ENCODE results near the gene CECR2. TPM values are rescaled to one million over a fixed set of nuclear protein-coding genes. Genes with fewer than 3 reads are reported as not detected.

Gene CECR2
- 2.0 and 2.1 TPM in 2 replicates for total RNA-seq (2014; rRNA removed; shearing (Covaris generic))

DNA sequence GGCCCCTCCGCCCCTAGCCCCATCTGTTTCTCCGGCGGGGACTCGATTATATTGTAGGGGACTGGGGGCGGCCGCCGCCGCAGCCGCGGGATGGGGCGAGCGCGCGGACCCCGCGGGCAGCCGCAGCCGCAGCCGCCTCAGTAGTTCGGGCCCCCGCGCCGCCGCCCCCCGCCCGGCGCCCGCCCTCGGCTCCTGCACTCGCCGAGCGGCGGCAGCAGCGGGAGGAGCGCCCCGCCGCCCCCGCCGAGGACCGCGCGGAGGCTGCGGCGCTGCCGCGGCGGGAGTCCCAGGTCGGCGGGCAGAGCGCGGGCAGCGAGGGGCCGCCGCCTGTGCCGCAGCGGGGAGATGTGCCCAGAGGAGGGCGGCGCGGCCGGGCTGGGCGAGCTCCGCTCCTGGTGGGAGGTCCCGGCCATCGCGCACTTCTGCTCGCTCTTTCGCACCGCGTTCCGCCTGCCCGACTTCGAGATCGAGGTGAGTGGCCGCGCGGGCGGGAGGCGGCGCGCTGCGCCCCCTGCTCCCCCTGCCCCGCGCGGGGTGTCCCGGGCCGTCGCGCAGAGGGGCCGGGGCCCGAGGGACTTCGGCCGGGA is at the start of gene CECR2:
TSS of gene CECR2 (plus strand) at position 22 of the 587 bp plus-strand sequence. CDS start at position 346, 324 bp downstream.
- in situ Hi-C loops (cut with HindIII; ENCODE audit: low sequenced_read_pairs) = no loop called here
- DNase-seq (ENCODE audit: low spot score) = no peak

DNA sequence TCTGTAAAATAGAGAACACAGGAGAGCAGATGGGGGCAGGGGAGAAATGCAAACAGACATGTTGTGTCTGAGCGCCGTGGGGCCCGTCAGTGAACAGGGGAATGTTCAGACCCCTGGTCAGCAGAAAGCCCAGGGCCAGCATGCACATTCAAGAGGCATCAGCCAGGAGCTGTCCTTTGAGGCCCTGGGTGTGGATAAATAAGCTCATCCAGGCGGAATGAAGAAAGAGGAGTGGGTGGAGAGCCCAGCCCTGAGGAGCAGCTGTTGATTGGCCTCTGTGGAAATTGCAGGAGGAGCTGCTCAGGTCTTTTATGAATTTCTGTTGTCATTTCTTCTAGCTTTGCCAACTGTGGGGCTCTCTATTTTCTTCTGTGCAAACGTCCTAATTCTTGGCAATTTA is 49.7 kb upstream of the CECR2 start:
- no peak for DNase-seq (ENCODE audit: low spot score)
- in situ Hi-C loops (cut with HindIII; ENCODE audit: low sequenced_read_pairs) = no loop called here

DNA sequence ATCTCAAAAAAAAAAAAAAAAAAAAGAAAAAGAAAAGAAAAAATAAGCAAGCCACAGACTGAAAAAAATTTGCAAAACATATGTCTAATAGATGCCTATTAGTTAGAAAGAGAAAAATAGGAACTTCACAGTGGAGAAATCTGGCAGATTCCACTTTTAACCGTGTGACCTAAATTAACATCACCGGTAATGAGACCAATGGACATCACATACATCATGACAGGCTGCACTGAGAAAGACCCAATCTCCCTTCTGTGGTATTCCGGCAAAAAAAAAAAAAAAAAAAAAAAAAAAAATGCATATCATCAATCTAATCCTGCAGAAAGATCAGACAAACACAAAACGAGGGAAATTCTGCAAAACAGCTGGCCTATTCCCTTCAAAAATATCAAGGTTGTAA is 46.7 kb upstream of the CECR2 start:
- DNase-seq (ENCODE audit: low spot score) = no peak
- in situ Hi-C loops (cut with HindIII; ENCODE audit: low sequenced_read_pairs) = no loop called here

- DNase-seq (ENCODE audit: low spot score) = no peak
- in situ Hi-C loops (cut with HindIII; ENCODE audit: low sequenced_read_pairs) = no loop called here
These were observed 37.6 kb upstream of the CECR2 start for GRCh38 chr22:17331690-17332089.

- no peak for DNase-seq (ENCODE audit: low spot score)
- in situ Hi-C loops (cut with HindIII; ENCODE audit: low sequenced_read_pairs) = no loop called here
These were observed 37.0 kb upstream of the CECR2 start for GRCh38 chr22:17332109-17332800.

DNA sequence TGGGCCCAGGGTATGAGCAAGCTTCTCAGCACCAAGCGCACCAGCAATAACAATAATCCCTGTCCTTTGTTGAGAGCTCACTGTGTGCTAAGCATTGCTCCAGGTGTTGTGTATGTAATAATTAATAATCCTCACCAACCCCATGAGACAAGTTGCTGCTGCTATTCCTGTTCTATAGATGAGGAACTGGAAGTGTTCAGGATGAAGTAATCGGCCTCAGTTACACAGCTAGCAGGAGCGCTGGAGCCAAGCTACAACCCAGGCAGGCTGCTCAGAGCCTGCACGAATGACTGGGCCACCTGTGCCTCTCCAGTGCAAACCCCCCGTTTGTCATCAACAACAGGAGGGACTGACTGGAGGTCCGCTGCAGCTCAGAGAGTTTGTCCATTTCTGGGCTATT is 35.2 kb upstream of the CECR2 start:
- DNase-seq (ENCODE audit: low spot score) = no peak
- in situ Hi-C loops (cut with HindIII; ENCODE audit: low sequenced_read_pairs) = no loop called here

DNA sequence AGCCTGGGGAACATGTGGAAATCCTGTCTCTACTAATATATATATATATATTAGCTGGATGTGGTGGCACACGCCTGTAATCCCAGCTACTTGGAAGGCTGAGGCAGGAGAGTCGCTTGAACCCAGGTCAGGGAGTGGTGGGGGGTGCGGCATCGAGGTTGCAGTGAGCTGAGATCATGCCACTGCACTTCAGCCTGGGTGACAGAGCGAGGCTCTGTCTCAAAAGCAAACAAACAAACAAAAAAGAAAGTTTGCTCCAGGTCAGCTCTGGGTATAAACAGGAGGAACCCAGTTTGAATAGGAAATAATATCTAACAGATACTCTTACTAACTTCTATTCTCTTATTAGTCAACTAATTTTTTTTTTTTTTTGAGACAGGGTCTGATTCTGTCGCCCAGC is 34.3 kb upstream of the CECR2 start:
- no peak for DNase-seq (ENCODE audit: low spot score)
- in situ Hi-C loops (cut with HindIII; ENCODE audit: low sequenced_read_pairs) = no loop called here

GRCh38 chr22:17336061-17336460 is 33.2 kb upstream of the CECR2 start:
- in situ Hi-C loops (cut with HindIII; ENCODE audit: low sequenced_read_pairs) = no loop called here

DNA sequence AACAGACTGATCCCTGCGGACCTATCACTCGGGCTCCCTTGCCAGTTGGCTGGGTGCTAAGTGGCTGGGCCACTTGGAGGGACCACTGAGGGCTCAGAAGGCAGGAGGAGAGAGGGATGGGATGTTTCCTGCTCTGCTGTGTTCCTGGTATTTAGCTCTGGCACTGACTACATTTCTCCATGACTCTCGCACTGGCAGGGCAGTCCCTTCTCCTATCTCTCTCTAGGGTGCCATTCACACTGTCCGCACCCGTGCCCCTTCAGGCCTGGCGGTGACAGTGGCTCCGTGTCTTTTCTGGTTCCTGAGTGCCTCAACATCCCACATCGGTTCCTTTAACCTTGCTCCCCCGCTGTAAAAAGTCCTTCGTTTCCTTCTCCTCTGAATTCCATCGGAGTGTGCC is 31.6 kb upstream of the CECR2 start:
- no peak for DNase-seq (ENCODE audit: low spot score)
- in situ Hi-C loops (cut with HindIII; ENCODE audit: low sequenced_read_pairs) = no loop called here

More at GRCh38 chr22:17336061-17336460, 33.2 kb upstream of the CECR2 start:
- no peak for DNase-seq (ENCODE audit: low spot score)

DNA sequence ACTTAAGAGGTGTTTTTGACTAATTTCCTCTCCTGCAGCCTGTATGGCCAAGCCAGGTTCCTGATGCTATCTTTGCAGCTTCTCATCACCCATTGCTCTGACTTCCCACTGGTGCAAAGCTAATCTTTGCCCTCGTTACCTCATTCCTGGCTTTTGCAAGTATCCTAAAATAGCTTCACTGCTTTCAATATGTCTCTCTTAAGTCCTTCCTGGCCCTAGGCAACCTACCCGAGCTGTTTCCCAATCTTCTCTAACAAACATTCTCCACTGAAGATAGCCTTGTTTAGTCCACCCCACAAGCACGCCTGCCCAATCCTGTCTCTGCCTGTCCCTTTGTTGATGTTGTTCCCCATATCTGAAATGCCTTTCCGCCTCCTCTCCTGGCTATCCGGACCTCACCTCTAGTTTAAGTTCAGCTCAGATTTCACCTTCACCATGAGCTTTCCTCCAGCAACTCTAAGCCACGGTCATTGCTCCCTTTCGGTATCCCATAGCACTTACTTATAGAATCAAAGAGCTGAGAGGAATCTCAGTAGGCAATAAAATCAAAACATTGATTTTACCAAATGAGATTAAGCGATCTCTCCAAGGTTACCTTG is 30.1 kb upstream of the CECR2 start:
- in situ Hi-C loops (cut with HindIII; ENCODE audit: low sequenced_read_pairs) = no loop called here
- DNase-seq (ENCODE audit: low spot score) = no peak

DNA sequence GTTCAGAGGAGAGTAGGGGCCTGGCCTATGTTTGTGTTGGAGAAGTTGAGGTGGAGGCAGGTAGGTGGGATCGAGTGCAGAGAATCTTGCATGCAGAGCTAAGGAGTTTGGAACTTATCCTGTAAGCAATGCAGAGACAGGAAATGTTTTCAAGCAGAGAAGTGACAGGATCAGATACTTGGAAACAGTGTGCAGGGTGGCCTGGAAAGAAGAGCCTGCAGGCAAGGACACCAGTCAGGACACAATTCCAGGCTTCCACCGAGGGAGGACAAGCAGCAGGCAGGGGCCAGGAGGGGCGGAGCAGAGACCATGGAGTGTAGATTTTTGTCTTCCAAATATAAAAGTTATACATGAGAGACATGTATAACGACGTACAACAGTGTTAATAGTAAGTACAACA is 26.9 kb upstream of the CECR2 start:
- in situ Hi-C loops (cut with HindIII; ENCODE audit: low sequenced_read_pairs) = no loop called here

GRCh38 chr22:17343766-17344165 is 25.5 kb upstream of the CECR2 start:
- in situ Hi-C loops (cut with HindIII; ENCODE audit: low sequenced_read_pairs) = no loop called here
- DNase-seq (ENCODE audit: low spot score) = no peak

More for the DNA sequence above, 26.9 kb upstream of the CECR2 start:
- no peak for DNase-seq (ENCODE audit: low spot score)

DNA sequence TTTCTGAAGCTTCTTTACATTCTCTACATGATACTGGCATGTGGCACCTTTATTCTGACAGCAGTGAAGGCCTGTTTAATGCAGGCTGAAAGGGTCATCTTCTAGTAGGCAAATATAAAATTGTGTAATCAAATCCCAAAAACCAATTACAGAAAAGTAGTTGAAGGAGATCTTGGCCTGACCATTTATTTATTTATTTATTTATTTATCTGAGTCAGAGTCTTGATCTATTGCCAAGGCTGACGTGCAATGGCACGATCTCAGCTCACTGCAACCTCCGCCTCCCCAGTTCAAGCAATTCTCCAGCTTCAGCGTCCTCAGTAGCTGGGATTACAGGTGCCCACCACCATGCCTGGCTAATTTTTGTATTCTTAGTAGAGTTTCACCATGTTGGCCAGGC is 22.7 kb upstream of the CECR2 start:
- no peak for DNase-seq (ENCODE audit: low spot score)
- in situ Hi-C loops (cut with HindIII; ENCODE audit: low sequenced_read_pairs) = no loop called here

DNA sequence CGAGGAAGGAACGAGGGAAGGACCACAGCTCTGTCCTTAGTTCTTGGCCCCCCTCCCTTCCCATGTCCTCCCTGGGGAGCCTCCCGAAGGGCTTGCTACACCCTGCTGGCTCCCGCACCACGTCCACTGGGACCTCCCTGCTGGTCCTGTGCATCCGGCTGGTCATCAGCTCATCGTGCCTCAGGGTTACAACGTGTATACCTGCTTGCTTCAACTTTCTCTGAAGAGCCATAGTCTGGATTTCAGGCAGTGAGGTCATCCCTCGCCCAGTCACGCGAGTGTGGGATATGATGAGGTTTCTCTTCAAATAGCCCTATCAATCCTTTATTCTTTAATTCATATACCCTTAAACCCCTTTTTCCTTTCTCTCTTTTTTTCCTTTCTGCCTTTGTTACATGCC is 21.5 kb upstream of the CECR2 start:
- no peak for DNase-seq (ENCODE audit: low spot score)
- in situ Hi-C loops (cut with HindIII; ENCODE audit: low sequenced_read_pairs) = no loop called here

GRCh38 chr22:17348464-17349103 is 20.7 kb upstream of the CECR2 start:
- no peak for DNase-seq (ENCODE audit: low spot score)
- in situ Hi-C loops (cut with HindIII; ENCODE audit: low sequenced_read_pairs) = no loop called here

DNA sequence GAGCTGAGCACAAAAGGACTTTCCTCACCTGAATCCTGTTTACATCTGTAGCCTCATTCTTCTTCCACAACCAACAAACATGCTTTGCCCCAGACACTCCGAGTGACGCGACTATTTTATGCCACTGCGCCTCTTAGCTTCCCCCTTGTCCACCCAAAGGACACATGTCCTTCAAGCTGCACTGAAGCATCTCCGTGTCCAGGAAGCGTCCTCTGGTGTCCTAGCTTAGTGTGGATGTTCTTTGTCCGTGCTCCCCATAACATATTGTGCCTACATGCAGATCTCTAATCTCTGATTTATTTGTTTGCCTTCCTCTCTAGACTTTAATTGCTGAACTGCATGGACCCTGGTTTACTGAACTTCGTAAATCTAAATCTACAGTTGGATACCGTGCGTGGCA is 20.1 kb upstream of the CECR2 start:
- no peak for DNase-seq (ENCODE audit: low spot score)
- in situ Hi-C loops (cut with HindIII; ENCODE audit: low sequenced_read_pairs) = no loop called here

DNA sequence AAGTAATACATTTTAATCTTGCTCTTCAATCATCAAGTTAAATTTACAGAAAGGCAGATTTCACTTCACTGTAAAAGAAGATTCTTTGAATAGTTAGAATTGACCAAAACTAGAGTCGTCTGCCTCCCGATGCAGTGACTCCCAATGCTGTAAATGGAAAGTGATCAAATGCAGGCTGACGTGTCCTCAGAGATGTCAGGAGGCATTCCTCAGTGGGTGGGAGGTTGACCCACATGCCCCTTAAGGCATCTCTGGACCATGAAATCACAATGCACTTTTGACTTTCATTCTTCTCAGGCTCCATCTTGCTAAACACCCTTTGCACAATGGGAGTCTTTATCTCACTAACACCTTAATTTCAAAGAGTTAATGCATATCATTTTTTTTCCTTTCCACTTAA is 19.0 kb upstream of the CECR2 start:
- in situ Hi-C loops (cut with HindIII; ENCODE audit: low sequenced_read_pairs) = no loop called here
- DNase-seq (ENCODE audit: low spot score) = no peak

GRCh38 chr22:17352798-17353197 is 16.5 kb upstream of the CECR2 start:
- in situ Hi-C loops (cut with HindIII; ENCODE audit: low sequenced_read_pairs) = no loop called here
- DNase-seq (ENCODE audit: low spot score) = no peak

DNA sequence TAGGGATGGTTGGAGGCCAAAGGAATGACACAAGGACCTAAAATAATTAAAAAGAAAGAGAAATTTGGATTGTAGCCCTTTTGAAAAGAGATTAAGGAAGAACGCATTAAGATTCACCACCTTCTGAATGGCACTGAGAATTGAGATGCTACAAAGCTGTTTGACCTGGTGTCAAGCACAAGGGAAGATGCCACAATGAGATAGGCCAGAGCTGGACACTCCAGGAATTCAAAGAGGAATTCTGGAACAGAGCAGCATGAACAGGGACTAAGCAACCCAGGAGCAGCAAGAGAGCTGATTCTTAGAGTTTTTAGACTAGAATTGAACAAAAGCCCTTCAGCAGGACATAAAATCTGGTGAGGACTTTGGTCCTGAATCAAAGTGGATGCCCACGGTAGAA is 11.6 kb upstream of the CECR2 start:
- DNase-seq (ENCODE audit: low spot score) = no peak
- in situ Hi-C loops (cut with HindIII; ENCODE audit: low sequenced_read_pairs) = no loop called here

- in situ Hi-C loops (cut with HindIII; ENCODE audit: low sequenced_read_pairs) = no loop called here
- DNase-seq (ENCODE audit: low spot score) = no peak
These were observed 10.8 kb upstream of the CECR2 start for GRCh38 chr22:17358415-17358814.
